Stimulated activated CD4-positive, alpha-beta T cell treated with anti-CD3 and anti-CD28 coated beads, Interleukin-1b, Interleukin-23, amount 100 ng/mL, for 1 hour (primary cell): ENCODE data around the gene NMT1.

Experiments used
- DNase-seq, 2 donors: peaks; one replicate each; pipeline ENCODE4 v3.0.0-alpha.2; 2020; ENCODE audit warnings: low read depth in 2 of 2

Gene NMT1

DNA sequence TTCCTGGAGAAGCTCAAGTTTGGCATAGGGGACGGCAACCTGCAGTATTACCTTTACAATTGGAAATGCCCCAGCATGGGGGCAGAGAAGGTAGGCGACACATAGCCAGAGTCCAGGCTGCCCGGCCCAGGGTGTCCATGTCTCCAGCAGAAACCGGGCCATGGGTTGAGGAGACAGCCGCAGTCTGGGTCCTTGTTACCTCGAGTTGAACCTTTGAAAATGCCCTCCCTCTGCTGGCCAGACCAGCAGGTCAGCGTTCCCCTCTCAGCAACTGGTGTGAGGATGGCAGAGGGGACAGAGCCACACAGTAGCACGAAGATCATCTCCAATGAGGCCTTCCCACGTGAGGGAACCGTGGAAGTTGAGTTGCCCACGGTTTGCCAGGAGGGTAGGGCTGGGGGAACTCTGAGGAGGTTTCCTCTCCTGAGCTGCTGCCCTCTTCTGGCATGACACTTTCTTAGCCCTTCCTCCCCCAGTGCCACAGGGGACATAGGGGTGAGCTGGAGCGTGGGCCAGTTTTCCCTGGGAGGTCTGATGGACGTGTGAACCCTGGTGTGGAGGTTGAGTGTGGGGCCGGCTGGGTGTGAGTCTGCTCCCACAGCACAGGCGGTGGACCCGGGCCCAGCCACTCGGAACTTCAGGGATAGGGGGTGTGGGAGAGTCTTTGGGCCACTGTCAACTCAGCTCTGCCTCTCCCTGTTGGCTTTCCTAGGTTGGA is 43.9 kb downstream of the NMT1 start:
- no peak for DNase-seq

DNA sequence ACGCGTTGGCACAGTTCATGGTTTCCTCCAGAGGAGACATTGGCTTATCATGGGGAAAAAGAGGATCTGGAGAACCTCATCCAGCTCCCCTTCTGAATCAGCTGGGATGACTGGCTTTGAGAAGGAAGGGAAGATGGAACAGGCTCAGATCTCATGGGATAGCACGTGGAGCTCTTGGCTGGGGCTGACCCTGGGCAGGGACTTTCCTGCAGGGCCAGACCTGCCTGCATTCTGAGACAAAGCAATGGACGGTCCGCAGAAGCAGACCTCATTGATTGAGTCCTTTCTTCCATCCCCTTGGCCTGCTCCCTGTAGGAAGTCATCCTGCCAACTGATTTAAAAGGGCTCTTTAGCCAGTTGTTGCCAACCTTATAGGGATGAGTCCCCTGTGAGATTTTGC is 45.0 kb downstream of the NMT1 start:
- DNase-seq = no peak

DNA sequence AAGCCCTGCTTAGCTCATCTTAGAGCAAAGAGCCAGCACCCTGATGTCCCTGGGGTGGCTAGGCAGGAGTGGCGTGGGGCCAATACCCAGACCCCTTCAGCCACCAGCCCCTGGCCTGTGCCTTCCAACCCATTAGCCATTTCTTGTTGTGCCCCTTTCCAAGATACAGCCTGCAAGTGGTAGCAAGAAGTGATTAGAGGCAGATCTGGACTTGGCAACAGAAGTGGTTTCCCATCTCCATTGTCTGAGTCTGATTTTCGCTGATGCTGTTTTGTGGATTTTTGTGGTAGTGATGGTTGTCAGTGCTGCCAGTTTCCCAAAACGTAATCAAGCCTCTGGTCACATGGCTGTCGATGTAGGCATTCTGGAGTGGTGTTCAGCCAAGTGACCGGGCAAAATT is 45.5 kb downstream of the NMT1 start:
- DNase-seq = no peak

DNA sequence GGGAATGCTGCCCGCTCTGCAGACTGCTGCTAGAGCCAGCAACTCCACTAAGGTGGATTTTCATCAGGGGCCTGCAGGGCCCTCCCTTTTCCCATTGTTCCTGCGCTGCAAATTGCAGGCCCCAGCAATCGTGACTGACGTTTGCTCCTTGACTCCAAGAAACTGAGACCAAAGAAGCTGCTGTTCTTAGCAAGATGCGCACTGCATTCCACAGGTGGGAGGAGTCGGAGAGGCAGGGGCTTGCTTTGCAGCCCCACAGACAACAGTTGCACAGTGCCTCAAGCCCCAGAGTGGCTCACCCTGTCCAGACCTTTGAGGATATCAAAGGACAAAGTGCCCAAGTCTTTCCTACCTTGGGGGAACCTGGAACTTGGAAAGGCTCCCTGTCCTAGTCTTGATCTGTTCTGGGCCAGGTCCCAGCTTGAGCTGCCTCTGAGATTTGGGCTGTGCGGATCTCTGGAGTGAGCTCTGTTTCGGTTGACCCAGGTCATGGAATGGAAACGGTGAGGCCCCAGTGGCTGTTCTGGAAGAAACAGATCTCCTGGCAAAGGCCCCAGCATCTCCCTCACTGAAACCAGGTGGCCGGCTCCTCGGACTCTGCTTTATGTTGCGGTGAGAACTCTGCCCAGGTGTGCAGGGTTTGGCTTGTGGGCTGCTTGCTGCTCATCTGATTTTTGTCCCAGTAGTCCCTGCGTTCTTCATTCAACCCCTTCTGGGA is 46.3 kb downstream of the NMT1 start:
- no peak for DNase-seq

DNA sequence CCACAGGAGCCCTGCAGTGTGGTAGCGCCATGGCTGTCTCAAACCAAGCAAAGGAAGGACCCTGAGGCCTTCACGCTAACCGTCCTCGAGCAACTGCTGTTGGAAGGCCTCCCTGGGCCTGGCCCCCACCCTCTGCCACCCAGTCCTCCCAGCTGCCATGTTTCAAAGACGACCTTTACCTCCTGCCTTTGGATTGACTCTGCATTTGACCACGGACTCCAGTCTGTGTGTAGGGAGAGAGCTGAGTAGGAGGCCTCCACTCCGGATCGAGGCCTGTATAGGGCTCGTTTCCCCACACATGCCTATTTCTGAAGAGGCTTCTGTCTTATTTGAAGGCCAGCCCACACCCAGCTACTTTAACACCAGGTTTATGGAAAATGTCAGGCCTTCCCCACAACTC is 46.9 kb downstream of the NMT1 start:
- no peak for DNase-seq

DNA sequence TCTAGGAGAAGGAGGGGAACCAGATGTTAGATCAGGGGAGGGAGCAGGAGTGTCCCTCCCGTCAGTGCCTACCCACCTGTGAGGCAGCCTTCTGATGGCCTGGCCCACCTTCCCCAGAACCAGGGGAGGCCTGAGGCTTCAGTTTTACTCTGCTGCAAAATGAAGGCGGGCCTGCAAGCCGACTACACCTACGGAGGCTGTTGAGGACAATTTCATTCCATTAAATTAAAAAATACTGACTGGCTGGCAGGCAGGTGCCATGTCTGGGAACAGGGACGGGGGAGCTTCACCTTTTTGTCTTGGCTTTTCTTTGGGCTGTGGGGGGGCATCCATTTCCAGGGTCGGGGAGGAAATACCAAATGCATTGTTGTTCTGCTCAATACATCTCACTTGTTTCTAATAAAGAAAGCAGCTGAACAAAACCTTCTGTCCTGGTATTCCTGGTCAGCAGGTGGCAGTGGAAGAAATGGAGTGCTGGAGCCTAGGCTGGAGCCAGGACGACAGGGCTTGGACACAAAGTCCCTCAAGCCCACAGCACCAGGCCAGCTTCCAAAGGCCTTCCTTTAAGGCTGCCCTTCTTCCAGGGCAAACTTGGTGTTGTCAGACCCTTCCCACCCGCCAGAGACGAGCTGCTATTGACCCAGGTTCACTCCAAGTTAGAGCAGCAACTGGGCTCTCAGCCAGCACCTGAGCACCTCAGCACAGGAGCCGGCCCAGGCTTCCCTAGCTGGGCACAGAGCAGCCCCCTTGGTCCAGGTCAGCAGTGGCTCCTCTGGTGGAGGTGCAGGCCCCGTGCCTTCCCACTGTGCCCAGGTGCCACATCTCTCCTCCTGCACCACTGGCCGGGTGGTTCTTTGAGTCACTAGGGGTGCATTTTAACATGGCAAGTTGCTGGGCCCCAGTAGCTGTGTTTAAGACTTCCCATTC is 47.7 kb downstream of the NMT1 start:
- DNase-seq = no peak

DNA sequence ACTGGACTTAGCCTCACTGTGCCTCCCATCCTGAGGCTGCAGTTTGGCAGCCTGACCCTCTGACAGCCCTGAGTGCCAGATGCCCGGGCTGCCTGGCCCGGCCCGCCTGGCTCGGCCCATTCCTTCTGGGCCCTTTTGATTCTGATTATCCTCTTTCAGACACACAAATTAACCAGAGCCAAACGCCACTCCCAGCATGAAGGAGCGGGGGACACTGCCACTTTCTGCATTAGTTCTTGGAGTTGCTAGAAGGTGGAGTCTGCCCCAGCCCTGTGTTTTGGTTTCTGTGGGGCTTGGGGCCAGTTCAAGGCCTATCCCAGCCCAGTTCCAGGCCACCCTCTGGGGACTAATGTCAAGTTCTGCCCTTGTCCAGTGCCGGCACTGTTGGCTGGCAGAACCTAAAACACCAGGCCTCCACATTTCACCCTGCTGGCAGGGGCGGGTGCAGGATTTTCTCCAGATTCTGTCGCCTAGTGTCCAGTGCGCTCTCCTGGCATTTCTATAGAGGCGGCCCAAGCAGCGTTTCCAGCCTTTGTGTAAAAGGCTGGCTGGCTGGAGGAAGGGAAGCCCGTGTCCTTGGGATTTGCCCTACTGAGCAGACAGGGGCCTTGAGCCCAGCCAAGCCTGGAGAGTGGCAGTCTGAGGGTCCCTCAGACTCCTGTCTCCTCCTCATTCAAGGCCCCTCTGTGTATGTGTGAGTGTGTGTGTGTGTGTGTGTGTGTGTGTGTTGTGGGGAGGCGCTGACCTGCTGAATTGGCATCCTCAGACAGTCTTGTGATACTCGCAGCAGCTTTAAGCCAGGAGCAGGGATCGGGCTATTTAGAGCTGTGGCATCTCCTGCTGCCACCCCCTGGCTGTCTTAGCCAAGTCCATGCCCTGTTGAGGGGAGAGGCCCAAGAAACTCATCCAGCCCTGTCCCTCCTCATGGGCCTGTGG is 49.8 kb downstream of the NMT1 start:
- no peak for DNase-seq

DNA sequence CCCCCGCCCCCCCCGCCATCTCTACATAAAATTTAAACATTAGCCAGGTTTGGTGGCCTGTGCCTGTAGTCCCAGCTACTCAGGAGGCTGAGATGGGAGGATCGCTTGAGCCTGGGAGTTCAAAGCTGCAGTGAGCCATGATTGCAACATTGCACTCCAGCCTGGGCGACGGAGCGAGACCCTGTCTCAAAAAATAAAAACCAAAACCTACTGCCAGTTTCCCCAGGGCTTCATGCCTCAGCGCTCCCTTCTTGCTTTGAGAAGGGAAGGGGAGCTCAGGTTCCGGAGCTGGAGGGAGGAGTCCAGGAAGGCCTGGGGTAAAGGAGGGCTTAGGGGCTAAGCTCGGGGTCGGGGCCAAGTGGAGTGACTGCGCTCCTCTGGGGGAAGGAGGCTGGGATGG is 50.7 kb downstream of the NMT1 start:
- DNase-seq = no peak

DNA sequence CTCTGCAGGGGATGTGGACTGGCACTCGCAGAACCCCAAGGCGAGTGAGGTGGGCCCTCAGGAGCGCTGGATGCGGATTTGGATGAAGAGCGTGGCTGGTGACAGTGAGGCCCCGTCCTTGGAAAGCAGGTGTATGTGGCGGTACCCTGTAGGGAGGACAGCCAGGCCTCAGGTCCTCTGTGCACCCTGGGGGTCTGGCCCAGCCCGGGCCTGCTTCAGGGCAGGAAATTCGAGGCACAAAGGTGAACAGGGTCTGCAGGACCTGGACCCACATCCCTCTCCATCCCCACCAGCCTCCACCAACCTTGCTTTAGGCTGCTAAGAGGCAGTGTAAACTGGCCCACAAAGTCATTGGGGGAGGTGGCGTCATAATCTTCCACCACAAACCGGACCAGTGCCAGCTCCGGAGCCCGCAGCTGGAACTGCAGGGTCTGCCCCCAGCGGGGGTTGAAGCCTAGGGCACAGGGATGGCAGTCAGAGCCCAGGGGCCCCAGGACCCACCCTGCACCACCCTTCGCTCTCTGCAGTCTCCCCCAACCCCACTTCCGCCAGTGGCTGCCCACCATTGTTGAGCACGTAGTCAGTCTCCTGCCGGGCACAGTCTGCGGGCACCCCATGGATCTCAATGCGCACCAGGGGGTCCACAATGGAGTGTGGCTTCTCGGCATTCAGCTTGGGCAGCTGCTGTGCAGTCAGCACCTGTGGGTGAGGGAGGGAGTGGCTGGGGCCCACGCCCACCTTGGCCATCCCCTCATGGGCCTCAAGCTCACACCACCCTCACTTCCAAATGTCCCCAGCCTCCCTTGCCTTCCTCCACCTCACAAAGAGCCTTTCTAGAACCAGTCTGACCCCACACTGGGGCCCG is 51.7 kb downstream of the NMT1 start:
- DNase-seq = no peak

DNA sequence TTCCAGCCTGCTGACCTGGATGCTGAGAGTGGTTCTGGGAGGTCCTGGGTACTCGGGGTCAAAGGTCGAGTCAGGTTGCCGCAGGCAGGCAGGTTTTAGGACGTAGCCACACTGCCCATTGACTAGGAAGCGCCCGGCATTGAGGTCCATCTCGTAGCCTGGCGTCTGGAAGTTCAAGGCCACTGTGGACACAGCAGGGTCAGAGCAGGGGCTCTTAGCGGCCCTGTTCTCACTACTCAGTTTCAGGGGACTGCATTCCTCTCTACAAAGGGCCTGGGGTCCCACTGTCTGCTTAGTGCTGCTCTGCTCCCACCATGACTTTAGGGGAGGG is 52.3 kb downstream of the NMT1 start:
- DNase-seq = no peak

DNA sequence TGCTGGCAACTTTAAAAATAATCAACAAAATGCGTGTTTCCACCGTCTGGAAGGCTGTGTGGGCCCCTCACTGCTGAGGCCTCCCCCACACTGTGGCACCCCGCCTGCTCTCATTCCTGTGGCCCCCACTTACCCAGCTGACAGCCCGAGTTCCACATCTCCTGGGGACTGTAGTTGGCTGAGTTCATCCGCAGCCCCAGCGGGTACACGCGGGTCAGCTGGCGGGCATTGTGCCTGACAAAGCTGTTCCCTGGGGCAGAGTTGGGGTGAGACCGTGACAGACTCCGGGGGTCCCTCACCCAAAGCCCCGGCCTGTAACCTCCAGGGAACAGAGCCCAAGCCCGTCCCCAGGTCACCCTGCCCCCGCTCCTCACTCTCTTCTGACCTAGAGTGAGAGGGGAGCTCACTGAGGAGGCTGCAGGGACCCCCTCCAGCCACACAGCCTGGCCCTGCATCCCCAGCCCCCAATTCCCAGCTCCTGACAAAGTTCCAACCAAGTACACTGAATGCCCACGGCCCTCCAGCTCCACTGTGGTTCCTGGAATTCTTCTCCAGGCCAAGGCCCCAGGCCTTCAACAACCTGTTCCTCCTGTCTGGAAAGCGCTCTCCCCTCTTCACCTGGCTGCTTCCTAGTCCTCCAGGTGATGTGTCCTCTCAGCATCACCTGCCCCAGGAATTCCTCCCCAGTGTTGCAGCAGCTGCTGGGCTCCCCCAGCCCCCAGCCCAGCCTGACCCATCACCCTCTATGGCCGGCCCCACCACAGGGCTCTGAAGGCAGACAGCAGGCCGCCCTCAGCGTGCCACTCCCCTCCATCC is 53.2 kb downstream of the NMT1 start:
- DNase-seq = no peak

DNA sequence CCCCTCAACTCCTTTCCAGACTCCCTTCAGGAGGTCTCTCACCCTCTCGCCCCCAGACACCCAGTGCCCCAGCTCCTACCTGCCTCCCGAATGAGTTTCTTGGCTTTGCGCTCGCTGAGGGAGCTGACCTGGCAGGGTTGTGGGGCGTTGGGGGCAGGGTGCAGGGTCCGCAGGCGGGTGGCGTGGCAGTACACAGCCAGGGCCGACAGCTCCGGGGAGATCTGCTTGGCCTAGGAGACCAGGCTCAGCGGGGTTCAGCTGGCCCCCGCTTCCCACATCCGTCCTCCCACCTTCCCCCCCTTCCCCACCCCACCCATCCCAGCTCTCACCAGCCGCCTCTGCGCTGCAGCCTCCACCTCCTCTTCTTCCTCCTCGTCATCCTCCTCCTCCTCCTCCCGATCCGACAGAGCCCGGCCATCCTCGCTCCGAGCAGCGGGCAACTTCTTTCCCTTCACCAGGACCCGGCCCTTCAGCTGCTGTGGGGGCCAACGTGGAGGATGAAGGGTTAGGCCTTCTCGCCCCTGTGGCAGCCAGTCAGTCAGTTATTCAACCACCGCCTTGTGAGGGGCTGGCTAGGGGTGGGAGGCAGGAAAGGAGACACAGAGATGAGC is 54.0 kb downstream of the NMT1 start:
- DNase-seq = no peak

DNA sequence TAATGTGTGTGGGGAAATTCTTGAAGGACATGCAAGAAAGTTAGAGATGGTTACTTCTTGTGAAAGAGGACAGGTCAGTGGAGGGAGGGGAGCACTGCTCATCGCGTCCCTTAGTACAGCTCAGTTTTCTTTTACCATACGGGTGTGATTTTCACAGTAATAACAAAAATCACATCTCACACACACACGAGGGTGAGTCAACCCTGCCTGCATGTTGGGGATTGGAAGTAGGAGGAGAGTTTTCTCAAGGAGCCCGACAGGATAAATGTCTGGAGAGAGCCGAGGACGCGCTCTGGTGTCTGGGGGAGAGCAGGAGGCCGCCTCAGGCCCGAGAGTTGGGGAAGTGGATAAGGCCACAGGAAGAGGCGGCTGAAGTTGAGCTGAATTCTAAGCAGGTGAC is 54.8 kb downstream of the NMT1 start:
- no peak for DNase-seq

DNA sequence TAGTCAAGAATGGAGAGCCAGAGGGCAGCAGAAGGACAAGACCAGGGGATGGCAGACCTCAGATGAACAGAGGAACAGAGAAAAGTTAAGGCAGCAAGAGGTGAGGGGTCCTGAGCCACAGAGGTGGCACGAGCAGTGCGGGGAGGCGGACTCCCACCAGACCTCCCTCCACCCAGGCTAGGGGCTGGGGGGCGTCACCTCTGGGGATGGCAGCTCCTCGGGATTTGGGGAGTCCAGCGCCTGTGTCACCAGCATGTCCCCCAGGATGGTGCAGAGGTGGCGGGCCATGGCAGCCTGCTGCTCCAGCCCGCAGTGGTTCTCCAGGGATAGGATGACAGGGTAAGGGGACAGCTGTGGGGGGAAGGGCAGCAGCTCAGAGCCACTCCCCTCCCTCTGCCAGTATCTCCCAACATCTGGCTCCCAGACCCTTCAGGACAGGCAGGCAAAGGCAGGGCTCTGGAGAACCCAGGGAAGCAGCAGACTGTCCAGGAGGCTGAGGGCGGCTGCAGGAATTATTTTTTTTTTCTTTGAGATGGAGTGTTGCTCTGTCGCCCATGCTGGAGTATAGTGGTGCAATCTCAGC is 55.4 kb downstream of the NMT1 start:
- DNase-seq = no peak

DNA sequence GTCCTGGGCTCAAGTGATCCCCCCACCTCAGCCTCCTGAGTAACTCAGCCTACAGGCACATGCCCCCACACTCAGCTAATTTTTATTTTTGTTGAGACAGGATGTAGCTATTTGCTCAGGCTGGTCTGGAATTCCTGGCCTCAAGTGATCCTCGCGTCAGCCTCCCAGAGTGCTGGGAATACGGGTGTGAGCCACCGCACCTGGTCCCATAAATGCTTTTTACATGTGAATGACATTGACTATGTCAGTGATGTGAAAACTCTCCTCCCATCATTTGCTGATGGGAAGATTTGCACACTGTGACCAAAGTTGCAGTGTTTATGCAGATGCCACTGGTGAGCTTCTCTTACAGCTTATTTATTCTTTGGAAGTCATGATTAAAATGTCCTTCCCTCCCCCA is 56.2 kb downstream of the NMT1 start:
- no peak for DNase-seq

DNA sequence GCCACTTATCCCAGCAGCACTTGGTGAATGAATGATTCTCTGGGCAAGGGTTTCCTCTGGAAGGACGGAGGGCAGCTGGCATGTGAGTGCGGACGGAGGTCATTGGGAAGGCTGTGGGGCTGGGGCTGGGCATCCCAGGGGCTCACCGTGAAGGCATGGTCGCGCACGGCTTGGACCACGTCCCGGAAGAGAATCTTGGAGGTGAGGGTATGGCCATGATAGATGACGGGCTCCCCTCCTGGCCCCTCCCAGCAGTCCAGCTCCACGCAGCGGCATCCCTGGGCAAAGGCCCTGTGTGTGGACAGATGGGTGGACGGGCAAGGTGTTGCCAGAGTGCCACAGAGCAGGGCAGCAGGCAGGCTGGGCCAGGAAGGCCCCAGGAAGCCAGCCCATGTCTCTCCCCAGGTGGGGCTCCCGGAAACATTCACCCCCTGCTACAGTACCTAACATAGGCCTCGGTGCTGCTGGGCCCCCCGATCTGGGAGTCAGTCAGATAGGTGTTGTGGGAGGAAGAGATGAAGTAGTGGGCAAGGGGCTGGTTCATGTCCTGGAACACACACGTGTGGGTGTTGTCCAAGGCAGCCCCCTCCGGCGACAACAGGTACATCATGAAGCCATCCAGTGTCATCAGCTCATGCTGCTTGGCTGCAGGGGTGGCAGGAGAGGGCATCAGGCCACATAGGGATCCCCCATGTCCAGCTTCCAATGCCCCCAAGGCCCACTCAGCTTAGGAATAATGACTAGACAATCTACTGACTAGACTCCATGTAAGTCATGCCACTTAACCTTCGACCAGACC is 56.9 kb downstream of the NMT1 start:
- DNase-seq = no peak

DNA sequence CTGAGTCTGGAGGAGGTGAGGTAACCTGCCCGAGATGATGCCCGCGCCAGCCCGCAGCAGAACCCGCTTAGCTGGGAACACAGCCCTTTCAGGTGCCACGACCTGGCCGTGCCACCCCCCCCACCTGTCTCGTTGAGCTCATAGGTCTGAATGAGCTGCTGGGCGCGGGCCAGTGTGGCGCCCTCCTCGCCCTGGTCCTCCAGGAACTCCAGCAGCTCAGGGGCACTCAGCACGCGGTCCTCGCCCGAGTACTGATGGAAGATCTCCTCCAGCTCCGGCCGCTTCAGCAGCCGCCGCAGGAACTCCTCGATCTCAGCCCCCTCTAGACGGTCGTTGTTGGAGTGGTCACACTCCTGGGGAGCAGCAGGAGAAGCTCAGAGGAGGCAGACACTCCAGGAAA is 57.6 kb downstream of the NMT1 start:
- DNase-seq = no peak

DNA sequence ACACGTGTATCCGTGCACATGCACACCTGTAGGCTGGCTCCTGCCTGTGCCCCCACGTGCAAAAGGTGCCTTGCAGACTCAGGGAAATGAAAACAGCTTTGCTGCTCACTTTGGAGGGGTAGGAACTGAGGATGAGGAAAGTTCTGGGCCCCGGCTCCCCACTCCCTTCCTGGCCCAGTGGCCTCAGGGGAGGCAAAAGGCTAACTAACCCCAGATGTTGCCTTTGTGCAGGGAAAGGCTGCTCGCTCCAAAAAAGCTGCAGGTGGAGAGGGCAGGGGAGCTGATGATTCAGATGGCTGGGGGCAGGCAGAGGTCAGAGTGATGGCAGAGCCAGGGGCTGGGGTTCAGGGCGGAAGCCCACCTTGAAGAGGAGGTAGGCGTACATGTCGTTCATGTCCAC is 58.8 kb downstream of the NMT1 start:
- no peak for DNase-seq
